Measurements from ENCODE around the gene PFKM.
"Not testable (repeated sequence)": the region's sequence is repeated elsewhere in the genome, so short reads cannot be mapped to it uniquely, and the experiment has no call there.

The PFKM gene

GRCh38 chr12:48132826-48133225 lies 13.7 kb downstream of the PFKM start:
- no peak for TF ChIP-seq CTCF (conservative IDR thresholded peaks at IDR 0.05; ENCODE audit: low read length)
- DNase-seq (ENCODE audit: low read depth): no peak
- H3K4me3 ChIP-seq (ENCODE audit: low read length): no peak overlapping the region

- H3K4me3 ChIP-seq (ENCODE audit: low read length): no peak overlapping the region
- TF ChIP-seq CTCF (conservative IDR thresholded peaks at IDR 0.05; ENCODE audit: low read length): no peak
- no peak for DNase-seq (ENCODE audit: low read depth)
Observed at GRCh38 chr12:48135027-48135426, 15.9 kb downstream of the PFKM start.

- TF ChIP-seq CTCF (conservative IDR thresholded peaks at IDR 0.05; ENCODE audit: low read length): no peak
- DNase-seq (ENCODE audit: low read depth): no peak
- H3K4me3 ChIP-seq (ENCODE audit: low read length): no peak overlapping the region
Observed at GRCh38 chr12:48142818-48143674, 23.9 kb downstream of the PFKM start.

GRCh38 chr12:48143898-48144297 lies 24.7 kb downstream of the PFKM start:
- H3K4me3 ChIP-seq (ENCODE audit: low read length): no peak overlapping the region
- TF ChIP-seq CTCF (conservative IDR thresholded peaks at IDR 0.05; ENCODE audit: low read length): no peak
- no peak for DNase-seq (ENCODE audit: low read depth)

GRCh38 chr12:48145981-48146380 lies 26.8 kb downstream of the PFKM start:
- no peak for DNase-seq (ENCODE audit: low read depth)

GRCh38 chr12:48151103-48151771 lies 32.1 kb downstream of the PFKM start:
- no peak for DNase-seq (ENCODE audit: low read depth)

More at GRCh38 chr12:48145981-48146380, 26.8 kb downstream of the PFKM start:
- no peak for TF ChIP-seq CTCF (conservative IDR thresholded peaks at IDR 0.05; ENCODE audit: low read length)
- no peak overlapping the region for H3K4me3 ChIP-seq (ENCODE audit: low read length)

GRCh38 chr12:48155786-48156185 lies 36.6 kb downstream of the PFKM start:
- not testable (repeated sequence) for H3K4me3 ChIP-seq (ENCODE audit: low read length); DNase-seq (ENCODE audit: low read depth)

More at GRCh38 chr12:48151103-48151771, 32.1 kb downstream of the PFKM start:
- no peak overlapping the region for H3K4me3 ChIP-seq (ENCODE audit: low read length)
- TF ChIP-seq CTCF (conservative IDR thresholded peaks at IDR 0.05; ENCODE audit: low read length): no peak
